GM12891 (cell line): ENCODE results near the gene CGNL1.

Experiments
- DNase-seq: peaks from one replicate; pipeline ENCODE4 v3.0.0; 2011; ENCODE audit warnings: low spot score; ENCODE audit not compliant: insufficient read length
- FAIRE-seq: peaks from 2 replicates; lab custom pipeline; 2011; peaks lifted over from hg19 to GRCh38; lab: Jason Lieb, UNC
- PAX5 ChIP-seq: IDR thresholded peaks from 2 replicates; pipeline ENCODE4 v1.6.1; 2011; ENCODE audit warnings: low read length, moderate library complexity, mild to moderate bottlenecking; ENCODE audit not compliant: insufficient read depth, severe bottlenecking
- POLR2A ChIP-seq: IDR thresholded peaks from 2 replicates; pipeline ENCODE4 v1.6.1; 2011; ENCODE audit warnings: low read depth, low read length, control low read depth
- POLR2AphosphoS5 ChIP-seq: IDR thresholded peaks from 2 replicates; pipeline ENCODE4 v1.6.1; 2011; ENCODE audit warnings: low read depth, low read length, control low read depth
- POU2F2 ChIP-seq: IDR thresholded peaks from 2 replicates; pipeline ENCODE4 v1.6.1; 2011; ENCODE audit warnings: low read depth, mild to moderate bottlenecking, control low read depth, low read length, moderate library complexity
- SPI1 ChIP-seq: IDR thresholded peaks from 2 replicates; pipeline ENCODE4 v1.6.1; 2011; ENCODE audit warnings: low read depth, low read length, control low read depth
- TAF1 ChIP-seq: IDR thresholded peaks from 2 replicates; pipeline ENCODE4 v1.6.1; 2011; ENCODE audit warnings: low read depth, low read length, control low read depth

The CGNL1 gene

DNA sequence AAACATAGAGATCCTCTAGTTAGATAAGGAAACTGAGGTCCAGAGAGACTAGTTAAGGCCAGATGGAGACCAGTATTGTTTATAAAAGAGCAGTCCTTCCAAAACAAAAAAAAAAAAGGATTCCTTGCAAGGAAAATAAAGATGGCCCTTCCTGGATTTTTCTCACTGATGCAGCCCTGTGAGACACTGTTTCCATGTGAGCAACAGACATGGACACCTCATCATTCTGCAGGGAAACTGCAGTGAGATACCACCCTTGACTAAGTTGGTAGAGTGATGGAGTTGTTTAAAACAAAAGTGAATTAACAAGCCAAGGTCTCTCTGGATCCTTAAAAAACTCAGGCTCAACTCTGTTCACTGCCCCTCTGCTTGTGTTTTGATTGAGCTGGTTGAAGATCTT is 149.8 kb downstream of the CGNL1 start:
- no peak for TF ChIP-seq POLR2A
- TF ChIP-seq PAX5: no peak
- no peak for DNase-seq
- no peak for FAIRE-seq

DNA sequence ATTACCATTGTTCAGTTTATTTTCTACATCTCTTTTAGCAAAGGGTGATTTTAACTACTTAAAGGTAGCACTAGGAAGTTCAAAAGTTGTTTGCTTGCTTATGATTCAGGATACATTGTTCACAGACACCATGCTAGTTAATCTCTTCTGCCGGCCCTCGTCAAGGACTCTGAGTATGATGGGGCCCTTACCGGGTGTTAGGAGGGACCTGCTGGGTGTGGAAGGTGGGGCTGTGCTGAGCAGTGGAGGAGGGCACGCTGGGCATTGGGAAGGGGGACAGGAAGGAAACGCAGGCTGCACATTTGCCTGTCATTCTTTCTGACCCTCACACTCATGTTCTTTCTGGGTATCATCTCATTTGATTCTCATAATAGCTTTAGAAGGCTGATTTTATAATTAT is 150.3 kb downstream of the CGNL1 start:
- FAIRE-seq (no peak), DNase-seq (no peak)
- TF ChIP-seq TAF1 (no peak), SPI1 (no peak), POLR2A (no peak), POU2F2 (no peak), PAX5 (no peak), POLR2AphosphoS5 (no peak)

DNA sequence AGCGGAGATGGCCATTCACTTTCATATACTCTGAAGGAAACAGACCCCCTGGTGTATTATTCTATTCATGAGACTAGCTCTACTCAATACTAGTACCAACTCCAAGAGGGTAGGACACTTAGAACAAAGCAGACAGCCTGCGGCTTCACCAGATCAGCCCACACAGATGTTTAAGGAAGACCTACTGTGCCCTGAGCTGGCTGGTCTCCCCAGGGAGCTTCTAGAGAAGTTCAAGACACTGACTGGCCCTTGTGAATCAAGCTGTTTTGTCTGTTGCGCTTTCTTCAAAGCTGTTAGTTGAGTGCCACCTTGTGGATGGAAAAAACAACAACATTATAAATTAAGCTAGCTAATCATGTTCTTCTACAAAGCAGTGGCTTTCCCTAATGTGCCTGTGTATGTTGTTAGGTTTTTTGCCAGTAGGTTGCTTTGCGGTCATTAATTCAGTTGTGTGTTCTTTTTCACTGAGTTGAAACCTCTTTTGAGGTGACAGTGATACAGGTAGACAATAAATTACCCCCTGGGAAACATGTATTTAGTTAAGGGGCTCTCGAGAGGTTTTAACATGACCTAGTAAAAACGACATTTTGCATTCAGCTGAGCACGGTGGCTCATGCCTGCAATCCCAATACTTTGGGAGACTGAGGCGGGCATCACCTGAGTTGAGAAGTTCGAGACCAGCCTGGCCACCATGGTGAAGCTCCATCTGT is 151.2 kb downstream of the CGNL1 start:
- TF ChIP-seq PAX5: no peak
- FAIRE-seq (peak; percentile 69), DNase-seq (peak; percentile 18)

DNA sequence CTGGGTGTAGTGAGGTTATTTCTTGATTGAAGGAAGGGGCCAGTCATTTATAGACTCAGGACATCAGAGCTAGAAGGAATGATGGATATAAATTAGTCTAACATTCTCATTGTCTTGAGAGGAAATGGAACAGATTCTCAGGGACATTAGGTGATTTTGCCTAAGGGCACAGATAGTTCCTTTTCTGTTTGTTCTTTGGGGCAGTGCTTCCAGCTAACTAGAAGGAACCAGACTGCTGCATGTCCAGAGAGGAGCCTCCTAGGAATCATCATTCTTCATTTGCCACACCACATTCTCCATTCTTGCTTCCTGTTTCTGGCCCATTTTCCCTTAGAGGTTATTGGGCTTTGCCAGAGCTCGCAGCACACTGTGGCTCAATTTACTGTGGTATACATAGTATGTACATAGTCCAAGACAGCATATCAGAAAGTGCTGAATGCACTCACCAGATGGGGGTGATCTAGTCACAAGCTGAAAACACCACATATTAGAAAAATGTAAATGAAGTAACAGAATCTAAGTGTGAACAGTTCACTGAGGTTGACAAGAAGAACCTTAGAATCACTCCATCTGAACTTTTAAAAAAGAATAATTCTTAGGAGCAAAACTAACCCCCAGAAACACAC is 152.7 kb downstream of the CGNL1 start:
- TF ChIP-seq SPI1 (no peak), POLR2A (no peak), PAX5 (no peak), POU2F2 (no peak), POLR2AphosphoS5 (no peak), TAF1 (no peak)
- no peak for FAIRE-seq
- DNase-seq: no peak

DNA sequence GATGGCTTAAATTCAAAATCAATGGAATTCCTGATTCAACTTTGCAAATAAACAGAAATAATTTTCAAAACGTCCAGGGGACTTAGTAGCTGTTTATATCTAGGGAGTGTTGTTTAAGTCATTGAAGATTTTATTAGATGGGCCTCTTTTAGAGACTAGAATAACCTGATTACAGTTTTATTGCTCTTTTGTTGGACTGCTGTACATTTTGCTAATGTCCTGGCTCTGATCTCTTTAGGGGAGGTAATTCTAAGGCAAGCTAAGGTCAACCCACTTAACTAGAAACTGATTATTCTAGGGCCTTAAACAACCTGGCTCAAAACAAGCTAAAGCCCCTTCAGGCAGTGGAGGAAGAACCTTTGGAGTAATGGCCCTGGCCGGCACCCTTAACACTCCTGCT is 153.4 kb downstream of the CGNL1 start:
- DNase-seq (no peak), FAIRE-seq (no peak)
- TF ChIP-seq PAX5 (no peak), POU2F2 (no peak), POLR2AphosphoS5 (no peak), TAF1 (no peak), SPI1 (no peak), POLR2A (no peak)

DNA sequence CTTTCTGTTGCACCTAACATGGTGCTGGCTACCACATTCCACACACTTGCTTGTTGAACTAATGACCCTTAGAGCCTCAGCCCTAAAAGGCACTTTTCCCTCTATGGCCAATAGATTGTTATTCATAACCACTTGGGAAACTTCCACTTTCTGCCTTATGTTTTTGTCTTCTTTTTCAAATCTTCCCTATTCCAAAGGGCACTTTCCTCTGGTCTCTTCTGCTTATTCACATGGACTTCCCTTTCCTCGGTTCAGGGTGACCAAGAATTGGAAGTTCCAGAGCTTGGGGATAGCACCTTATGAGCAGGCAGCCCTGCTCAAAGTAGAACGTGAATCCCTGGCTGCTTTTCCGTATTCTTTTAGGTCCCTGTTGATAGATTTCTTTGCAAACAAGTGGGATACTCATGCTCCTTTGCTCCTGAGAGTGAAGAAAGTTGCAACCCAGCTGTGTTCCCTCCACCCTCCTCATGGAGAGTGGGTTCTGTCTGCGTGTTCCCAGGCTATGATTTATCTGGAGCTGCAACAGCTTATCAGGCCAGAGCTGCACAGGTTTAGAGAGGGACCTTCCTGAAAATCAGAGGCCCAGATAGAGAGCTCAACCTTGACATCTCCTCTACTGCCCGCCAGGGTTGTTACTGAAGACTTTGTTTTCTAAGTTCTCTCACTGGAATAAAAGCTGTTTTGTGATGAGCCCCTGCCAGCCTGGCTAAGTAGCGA is 156.6 kb downstream of the CGNL1 start:
- FAIRE-seq: no peak
- TF ChIP-seq POU2F2: no peak
- no peak for TF ChIP-seq TAF1
- TF ChIP-seq POLR2A: no peak
- no peak for TF ChIP-seq POLR2AphosphoS5
- TF ChIP-seq SPI1: no peak
- no peak for TF ChIP-seq PAX5
- no peak for DNase-seq

DNA sequence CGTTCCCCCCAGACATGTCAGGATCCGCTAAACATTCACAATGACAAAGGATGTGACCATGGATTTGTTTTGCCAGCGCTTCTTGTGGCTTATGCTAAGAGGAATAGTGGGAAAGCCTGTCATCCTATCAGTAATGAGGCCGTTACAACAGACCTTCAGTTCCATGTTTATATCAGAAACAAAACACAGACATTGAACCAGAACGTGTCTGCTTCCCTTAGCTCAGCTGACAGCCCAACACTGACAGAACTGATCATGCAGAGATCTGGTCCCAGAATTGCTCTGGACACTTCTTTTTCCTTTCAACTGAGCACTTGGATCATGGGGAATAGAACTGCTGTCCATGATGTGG is 157.1 kb downstream of the CGNL1 start:
- TF ChIP-seq POU2F2: no peak
- TF ChIP-seq TAF1: no peak
- no peak for TF ChIP-seq PAX5
- no peak for TF ChIP-seq POLR2AphosphoS5
- no peak for TF ChIP-seq POLR2A
- TF ChIP-seq SPI1: no peak
- DNase-seq (no peak), FAIRE-seq (no peak)

DNA sequence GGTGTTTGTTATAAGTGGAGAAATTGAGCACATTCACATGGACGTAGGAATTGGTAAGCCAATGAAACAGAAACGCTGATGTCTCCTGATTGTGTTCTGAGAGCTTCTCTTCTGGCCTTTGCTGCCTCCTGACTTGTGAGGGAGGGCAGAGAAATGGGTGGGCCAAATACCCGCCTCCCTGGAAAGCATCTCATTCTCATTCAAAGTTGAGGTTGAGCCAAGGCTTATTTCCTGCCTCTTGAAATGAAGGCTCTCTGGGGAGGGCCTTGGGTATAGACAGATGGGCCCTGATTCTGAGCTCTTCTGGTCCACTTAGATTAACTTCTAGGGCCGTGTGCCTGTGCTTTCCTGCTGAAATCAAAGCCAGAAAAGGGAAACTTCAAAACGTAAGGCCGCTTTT is 158.0 kb downstream of the CGNL1 start:
- no peak for FAIRE-seq
- no peak for DNase-seq
- no peak for TF ChIP-seq TAF1
- no peak for TF ChIP-seq POLR2AphosphoS5
- no peak for TF ChIP-seq POLR2A
- TF ChIP-seq POU2F2: no peak
- TF ChIP-seq SPI1: no peak
- TF ChIP-seq PAX5: no peak

DNA sequence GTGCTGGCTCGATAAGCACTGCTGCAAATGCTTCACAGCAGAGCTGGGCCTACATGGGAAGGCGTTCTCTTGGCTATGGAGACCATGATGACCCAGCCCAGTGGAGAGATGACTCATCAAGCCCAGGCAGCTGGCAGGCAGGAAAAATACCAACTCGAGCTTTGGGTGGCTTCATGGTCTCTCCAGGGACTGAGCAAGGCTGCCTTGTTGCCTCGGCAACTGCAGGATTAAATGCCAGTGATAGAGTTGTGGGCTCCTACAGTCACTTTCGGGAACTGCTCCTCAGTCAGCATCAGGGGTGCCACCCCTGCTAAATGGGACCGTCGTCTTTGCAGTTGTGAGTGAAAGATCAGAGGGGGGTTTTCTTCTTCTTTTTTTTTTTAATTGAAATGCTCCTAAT is 160.8 kb downstream of the CGNL1 start:
- no peak for TF ChIP-seq SPI1
- no peak for TF ChIP-seq POLR2A
- TF ChIP-seq POU2F2: no peak
- TF ChIP-seq TAF1: no peak
- TF ChIP-seq POLR2AphosphoS5: no peak
- DNase-seq (no peak), FAIRE-seq (no peak)
